HG03175 (cell line): ENCODE measurements around the gene MGAT1.
"Not testable (repeated sequence)": the region's sequence is repeated elsewhere in the genome, so short reads cannot be mapped to it uniquely, and the experiment has no call there.

Experiments used
- ATAC-seq: cut with Tn5 transposase; IDR thresholded peaks from one replicate; pipeline ENCODE4 v1.9.1; 2021; ENCODE audit warnings: mild to moderate bottlenecking, moderate library complexity; ENCODE audit not compliant: unreplicated experiment

MGAT1 gene

DNA sequence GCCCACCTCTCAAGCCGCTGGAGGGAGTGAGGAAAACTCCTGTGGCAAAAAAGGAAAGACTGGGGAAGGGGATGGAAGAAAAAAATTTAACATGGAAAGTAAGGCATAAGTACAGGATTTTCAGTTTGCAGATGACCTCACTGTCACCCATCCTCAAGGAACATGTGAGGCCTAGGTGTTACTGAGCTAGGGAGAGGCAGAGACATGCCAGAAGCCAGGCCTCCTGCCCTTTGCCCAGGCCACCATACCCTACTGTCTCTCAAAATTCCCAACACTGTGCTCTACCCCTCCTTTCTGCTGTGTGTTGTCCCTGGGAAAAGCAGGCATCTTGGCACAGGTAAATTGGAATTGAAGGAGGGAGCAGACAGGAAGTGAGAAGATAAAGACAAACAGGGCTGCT, 4.4 kb upstream of the MGAT1 start:
- no peak for ATAC-seq

DNA sequence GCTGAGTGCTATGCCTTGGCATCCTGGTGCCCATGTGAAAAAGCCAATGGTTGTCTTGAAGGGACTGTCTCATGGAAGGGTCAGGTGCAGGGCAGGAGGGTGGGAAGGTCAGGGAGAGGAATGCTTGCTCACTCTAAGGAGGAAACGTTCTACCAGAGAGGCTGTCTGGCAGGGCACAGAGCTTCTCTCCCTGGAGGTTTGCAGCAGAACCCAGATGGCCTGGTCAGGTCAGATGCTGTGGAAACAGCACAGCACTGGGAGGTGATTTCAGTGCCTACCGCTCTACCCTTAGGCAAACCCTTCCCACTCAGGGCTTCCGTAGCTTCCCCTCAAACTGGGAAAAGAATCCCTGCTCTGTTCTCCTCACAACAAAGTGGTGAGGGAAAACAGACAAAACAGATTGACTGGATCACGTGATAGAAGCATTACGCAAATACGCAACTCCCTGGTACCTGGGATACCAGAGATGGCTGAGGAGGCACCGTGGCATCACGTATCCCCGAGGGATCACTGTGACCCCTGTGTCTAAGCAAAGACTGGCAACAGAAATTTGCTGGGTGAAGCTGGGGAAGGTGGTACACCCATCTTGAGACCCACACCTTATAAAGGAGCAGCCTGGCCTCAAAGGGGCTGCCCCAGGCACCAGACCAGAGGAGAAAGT, 3.9 kb upstream of the MGAT1 start:
- ATAC-seq = no peak

DNA sequence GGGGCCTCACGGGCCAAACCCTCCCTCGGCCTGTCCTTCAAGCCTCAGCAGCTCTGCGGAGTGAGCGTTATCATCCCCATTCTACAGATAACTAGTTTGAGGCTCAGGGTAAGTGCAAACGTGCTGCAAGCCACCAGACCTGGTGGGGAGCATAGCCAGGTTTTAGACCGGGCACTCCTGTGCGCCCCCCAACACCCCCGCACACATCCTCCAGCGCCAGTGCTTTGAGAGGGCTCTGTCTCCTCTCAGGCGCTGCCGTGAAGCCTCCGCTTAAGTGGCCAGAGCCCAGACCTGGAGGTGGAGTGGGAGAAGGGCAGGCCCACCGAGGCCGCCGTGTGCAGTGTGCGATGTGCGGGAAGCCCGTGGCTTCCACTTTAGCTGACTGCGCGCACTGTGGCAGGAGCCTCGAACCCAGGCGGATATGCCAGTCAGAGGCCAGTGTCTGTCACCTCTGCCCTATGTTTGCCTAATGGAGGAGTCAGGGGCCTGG, 1.6 kb upstream of the MGAT1 start:
- no peak for ATAC-seq

DNA sequence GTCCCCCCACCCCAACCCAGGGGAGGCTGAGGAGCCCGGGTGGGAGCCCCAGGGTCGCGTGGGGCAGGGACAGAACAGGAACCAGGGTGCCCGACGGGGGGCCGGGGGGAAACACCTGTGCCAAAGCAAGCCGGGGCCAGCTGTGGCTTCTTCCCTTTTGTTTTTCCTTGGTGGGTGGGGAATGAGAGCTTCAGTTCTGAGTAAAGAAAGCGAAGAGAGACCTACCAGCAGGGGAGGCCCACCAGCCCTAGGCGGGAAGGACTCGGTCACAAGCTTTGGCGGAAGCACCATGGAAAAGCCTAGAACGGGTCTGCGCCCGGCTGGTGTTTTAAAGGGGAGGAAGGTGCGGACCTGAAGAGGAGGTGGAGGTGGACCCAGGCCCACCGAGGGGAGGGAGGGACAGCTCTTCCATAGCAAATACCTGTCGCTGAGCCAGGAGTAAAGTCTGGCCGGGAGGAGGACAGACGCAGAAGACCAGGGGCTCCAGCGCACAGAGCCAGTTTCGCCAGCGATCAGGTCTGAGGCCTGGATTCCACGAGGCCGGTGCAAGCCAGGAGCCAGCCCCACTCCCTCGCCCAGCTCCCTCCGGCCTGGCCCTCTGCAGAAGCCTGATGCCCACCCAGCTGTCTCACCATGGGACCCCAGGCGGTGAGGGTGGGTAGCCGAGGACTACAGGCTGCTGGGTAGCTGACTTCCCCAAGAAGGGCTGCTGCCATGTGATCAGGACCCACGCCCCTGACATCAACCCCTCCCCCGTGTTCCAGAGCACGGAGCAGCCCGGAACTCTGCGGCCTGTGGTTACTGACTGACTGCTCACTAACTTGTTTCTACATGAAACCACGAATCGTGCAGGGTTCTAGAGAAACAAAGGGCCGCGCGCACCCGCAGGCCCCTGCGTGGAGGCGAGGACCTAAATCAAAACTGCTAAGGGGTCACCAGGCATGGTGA, 849 bp upstream of the MGAT1 start:
- peak; percentile 66 for ATAC-seq

DNA sequence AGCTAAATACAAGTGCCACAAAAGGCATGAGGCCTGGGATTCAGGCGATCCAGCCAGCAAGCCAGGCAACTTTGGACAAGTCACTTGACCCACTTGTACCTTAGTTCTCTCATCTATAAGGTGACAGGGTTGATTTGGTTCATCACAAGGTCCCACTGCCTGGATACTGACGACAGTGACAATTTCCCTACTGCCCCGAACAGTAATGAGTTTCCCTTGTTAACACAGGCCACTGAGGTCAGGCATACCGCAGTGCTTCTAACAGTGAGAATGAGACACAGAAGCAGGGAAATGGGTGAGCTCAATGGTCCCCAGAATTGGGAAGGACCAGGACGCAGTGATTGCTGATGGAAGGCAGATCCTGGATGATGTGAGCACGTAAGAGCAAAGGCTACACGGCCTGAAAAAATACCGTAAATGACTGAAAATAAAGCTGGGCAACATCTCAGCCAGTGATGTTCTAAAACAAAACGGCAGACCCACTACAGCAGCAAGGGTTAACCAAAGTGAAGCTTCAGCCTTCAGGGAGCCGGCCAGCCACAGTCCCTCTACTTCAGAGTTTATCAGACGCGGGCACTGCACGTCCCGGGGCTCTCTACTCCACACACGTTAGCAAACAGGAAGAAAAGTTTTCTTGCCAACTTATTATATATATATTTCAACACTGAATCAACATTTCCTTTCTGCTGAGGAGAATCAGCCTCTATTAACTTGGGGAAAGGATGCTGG, 846 bp downstream of the MGAT1 start:
- ATAC-seq = no peak

DNA sequence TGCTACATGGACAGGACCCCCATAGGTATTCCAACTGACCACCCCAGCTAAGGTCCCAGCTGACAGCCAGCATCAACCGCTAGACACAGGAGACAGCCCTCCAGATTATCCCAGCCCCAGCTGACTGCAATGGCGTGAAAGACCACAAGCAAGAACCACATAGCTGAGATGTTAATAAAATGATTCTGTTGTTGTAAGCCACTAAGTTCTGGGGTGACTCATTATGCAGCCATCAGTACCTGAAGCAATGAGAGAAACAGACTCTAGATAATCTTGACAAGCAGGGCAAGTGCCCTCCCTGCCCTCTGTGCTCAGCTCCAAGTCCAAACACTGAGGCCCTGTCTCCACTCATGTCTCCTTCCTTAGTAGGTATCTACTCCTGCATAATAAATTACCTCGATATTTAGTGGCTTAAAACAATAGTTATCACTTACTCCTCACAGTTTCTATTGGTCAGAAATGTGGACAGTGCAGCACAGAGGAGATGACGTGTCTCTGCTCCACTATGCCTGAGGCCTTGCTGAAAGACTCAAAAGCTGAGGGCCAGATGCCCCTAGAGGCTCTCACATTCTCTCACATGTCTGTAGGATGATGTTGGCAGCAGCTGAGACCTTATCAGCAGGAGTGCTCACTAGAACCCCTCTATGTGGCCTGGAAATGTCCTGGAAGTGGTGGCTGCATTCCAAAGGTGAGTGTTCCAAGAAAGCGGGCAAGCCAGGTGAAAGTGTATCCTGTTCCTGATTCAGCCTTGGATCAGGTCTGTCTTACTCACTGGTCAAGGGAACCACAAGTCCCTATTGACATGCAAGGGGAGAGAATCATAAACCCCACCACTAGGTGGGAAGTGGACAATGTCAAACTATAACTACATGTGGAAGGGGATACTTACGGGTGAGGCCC, 2.5 kb downstream of the MGAT1 start:
- ATAC-seq = no peak

DNA sequence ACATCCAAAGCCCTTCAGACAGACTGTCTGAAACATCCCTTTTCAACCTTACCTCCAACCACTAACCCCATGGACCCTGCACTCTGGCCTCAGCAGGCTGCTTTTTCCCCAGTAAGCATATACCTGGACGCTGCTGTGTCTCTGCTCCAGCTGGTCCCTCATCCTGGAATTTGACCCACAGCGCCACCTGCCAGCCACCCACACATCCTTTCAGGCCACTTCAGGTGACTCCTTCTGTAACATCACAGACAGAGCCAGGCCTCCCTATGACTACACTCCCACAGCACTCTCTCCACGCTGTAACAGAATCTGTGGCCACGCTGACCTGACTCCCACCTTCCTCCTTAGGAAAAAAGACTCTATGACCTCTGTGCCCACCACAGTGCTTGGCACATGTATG, 3.4 kb downstream of the MGAT1 start:
- ATAC-seq = no peak

DNA sequence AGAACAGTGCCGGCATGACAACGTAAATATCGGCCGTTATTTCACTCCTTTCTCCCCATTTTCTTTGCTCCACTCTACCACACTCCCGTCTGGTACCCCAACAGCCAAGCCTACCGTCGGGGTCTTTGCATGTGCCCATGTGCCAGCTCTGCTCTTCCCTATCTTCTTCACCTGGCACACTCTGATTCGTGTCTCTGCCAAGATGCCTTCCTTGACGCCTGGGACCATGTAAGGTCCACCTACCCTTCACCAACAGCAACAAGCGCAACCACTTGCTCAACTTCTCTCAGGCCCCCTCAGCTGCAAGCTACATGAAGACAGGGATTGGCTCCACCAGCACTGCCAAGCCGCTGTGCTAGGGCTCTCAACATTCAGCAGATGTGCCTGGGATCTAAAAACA, 4.4 kb downstream of the MGAT1 start:
- no peak for ATAC-seq

DNA sequence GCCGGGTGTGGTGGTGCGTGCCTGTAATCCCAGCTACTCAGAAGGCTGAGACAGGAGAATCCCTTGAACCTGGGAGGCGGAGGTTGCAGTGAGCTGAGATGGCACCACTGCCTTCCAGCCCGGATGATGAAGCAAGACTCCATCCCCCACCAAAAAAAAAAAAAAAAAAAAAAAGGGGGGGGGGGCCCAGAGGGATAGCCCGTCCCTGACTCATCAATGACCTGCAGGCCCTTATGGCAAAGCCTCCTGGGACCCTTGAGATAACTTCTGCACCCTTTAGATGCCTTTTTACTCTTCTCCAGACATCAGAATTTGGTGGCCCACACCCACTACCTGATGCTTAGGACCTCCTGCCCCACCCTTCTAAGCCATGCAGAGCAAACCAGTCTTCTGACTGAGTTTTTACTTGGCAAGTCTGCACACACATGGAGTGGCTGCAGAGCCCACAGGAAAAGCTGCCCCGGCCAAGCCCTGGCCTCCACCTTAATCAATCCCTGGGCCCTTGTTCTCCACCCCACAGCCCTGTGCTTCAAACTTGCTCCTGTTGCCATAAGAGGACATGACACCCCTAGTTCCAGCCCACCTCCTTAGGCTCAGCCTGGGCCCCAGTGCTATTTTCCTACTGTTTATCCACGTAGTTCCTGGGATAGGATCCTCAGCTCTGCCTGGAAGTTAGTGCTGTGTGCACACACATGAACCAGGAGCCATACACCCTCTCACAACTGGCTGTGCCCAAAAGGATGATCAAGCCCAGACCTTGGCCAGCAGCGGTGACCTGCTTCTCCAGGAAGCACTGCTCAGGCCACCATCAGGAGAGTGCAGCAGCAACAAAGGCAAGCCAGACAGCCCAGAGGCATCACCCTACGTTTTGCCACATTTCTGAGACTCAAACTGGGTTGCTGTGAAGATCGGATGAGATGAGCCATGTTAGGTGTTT, 5.1 kb downstream of the MGAT1 start:
- ATAC-seq = no peak

DNA sequence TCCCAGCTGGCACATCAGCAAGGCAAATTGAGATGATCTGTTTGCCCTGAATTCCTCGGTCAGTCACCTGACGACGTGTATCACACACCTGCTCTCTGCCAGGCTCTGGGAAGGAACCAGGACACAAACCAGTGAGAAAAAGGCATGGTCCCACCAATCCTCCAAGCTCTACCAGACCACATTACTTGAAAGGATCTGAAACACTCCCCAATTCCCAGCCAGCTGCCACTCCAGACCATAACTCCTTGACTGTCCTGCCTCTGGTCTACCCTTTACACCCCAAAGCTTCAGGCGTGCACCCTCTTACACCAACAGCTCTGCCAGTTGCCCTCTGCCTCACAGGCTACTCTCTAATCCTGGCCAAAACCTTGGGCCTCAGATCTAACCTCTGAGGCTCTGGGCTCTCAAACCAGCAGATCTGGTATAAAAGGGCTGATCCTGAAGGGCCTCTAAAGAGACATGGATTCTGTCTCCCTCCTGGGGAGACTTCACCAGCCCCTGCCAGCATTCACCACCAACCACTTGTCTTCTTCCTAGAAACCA, 6.8 kb downstream of the MGAT1 start:
- ATAC-seq = no peak

DNA sequence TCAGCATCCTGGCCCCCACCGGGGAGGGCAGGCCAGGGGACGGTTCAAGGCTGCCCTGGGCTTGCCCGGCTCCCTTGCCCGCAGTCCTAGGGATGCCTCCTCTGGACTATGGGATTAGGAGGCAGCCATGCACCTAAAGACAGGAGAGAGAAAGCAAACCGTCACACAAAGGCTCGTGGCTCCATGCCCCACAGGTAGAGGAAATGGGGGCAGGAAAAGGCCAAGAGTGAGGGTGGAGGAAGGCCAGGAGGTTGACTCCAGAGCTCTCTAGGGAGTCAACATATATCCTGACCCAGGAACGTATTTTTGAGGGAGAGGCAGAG, 9.7 kb downstream of the MGAT1 start:
- no peak for ATAC-seq

DNA sequence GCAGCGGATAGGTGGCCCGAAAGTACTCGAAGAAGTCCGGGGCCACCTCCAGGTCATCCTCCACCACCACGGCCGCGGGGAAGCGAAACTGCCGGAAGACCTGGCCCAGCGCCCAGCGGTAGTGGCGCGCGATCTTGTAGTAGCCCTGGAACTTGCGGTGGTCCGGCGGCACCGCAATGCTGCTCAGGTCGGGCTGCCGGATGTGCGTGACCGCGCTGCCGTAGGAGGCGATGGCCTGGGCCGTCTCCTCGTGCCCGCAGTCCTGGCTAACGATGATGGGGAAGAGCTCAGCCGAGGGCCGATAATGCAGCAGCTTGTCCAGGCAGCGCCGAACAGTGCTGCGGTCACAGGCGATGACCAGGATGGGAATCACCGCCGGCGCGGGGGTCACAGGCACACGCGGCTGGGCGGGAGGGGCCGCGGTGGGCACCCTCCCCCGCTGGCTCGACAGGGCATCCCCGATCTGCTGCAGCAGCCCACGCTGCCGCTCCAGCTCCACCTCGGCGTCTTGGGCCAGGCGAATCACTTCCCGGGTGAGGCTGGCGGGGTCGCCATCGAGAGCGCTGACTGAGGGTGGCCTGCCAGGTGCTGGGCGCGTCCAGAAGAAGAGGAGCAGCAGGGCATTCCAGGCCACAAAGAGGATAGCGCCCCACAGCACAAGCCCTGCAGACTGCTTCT, 10.2 kb downstream of the MGAT1 start:
- ATAC-seq = no peak

DNA sequence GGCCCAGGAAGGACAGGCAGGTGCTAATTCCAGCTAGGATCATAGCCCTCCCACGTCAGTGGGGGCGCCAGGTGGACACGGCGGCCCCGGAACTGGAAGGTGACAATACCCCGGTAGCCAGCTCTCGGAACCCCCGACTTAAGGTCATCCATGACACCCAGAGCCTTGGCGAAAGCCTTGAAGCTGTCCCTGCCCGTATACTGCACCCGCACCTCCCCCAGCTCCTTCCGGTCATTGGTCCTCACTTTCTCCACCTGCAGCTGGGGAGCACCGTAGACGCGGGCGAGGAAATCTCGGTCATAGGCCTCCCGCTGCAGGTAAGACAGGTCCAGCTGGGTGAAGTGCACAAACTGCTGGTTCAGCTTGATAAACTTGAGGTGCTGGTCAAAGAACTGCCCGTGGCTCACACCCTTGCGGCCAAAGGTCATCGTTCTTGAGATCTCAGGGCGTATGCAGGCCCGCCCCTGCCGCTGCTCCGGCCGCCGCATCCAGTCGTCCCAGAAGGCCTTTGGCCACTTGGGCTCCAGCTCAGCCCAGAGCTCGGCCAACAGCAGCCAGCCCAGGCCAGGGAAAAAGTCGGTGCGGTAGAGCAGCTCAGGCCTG, 10.9 kb downstream of the MGAT1 start:
- ATAC-seq = no peak

DNA sequence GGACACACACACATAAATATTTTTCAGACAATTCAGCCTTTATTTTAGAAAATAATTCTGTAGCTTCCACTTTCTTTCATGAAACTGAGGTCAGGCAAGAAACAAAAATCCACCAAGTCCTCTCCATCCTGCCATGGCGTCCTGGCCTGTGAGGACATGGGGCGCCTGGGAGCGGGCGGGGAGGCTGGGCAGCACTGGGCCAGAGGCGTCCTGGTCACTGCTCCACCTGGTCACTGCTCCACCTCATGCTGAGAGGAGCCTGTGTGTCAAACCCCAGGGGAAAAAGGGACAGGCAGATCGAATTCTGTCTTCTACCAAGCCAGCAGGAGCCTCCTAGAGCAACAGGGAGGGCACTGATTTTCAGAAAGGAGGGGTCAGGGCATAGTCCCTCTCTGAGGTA, 12.1 kb downstream of the MGAT1 start:
- no peak for ATAC-seq

DNA sequence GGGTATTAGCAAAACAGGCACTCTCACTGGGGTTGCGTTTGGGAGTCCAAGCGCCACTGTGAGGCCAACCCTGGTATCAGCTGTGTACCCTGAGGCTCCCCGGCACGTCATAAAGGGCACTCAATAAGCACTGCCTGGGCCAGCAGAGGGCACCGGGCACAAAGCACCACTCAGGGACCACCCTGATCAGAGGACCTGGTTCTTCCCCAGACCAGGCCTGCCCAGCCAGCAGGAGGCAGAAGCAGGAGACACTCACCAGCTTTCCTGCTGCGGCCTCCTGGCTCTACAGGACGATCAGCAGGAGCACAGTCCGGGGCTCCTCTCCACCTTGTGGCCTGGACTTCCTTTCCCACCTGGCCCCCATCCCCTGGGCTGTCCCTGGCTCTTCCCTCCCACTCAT, 12.6 kb downstream of the MGAT1 start:
- ATAC-seq = no peak

DNA sequence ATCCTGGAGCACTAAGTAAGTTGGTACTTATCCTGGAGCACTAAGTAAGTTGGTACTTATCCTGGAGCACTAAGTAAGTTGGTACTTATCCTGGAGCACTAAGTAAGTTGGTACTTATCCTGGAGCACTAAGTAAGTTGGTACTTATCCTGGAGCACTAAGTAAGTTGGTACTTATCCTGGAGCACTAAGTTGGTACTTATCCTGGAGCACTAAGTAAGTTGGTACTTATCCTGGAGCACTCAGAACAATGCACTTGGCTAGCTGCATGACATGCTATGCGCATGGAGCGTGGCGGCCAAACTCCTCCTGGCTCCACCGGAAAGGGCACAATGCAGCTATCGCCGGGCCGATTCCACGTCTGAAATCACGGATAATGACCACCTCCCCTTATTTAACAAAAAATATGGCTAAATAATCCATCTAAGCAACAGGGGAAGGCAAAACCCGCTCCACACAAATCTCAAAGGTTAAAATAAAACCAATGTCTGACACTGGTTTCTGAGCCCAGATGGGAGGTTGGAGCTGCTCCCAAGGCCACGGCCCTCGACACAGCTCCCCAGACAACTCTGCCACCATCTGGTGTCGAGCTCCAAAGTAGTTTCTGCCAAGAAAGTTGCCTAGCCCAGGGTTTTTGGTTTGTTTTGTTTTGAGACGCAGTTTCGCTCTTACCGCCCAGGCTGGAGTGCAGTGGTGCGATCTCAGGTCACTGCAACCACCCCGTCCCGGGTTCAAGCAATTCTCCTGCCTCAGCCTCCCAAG, 13.8 kb downstream of the MGAT1 start:
- ATAC-seq = not testable (repeated sequence)

DNA sequence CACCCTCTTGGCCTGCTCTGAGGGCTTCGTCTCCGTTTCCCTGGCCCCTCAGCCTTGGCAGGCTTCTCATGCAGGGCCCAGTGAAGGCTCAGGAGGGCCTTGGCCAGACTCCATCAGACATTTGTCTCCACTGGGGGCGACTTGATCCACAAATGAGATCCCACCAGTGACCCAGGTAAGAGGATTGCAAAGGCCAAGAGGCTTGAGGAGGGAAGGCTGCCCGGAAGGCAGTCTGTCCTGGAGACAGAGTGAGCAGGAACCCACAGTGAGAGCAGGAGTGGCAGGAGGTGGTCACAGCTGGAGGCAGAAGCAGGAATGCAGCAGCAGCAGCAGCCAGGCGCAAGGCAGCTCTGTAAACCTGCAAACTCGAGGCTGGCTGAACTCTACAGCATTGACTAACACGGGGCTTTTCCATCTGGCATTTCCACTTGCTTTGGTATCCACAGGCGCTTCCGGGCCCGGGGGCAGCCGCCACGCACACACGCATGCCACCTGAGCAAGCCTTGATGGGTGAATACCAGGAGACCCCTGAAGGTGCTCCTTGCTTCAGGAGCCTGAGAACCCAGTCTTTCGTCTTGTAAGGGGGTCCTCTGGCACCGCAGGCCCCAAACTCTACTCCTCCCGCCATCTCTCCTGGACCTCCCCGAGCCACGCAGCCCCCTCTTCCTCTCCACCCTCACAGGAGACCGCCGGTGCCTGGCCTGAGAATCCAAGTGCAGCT, 14.7 kb downstream of the MGAT1 start:
- no peak for ATAC-seq
